Hindlimb muscle (tissue), 1 donor: ENCODE measurements around the gene UNC5CL. TPM values are rescaled to one million over a fixed set of nuclear protein-coding genes. Genes with fewer than 3 reads are reported as not detected.

Experiments
- DNase-seq: peaks from one replicate; pipeline ENCODE4 v3.0.0-alpha.2; 2013
- polyA plus RNA-seq: library from polyadenylated mRNA; unstranded; fragments of 120-200 nt; gene quantifications from one replicate; pipeline ENCODE4 v1.2.1, GENCODE V29; 2013; ENCODE audit not compliant: insufficient read length

UNC5CL gene
- 4.1 TPM for polyA plus RNA-seq

- no peak for DNase-seq
Observed at GRCh38 chr6:41039060-41039998, at the start of gene UNC5CL. Gene UNC5CL (minus strand): TSS chr6:41039221. CDS start chr6:41035074, 4,147 bp downstream.

- no peak for DNase-seq
Observed at GRCh38 chr6:41088451-41088850, 49.4 kb upstream of the UNC5CL start.

GRCh38 chr6:41085182-41085581 lies 46.2 kb upstream of the UNC5CL start:
- DNase-seq, result no peak

GRCh38 chr6:41083072-41083471 lies 44.1 kb upstream of the UNC5CL start:
- no peak for DNase-seq

GRCh38 chr6:41080621-41081020 lies 41.6 kb upstream of the UNC5CL start:
- DNase-seq, result no peak

GRCh38 chr6:41079080-41079479 lies 40.1 kb upstream of the UNC5CL start:
- DNase-seq, result no peak

GRCh38 chr6:41078101-41078500 lies 39.1 kb upstream of the UNC5CL start:
- DNase-seq, result no peak

GRCh38 chr6:41077536-41077935 lies 38.5 kb upstream of the UNC5CL start:
- no peak for DNase-seq

- DNase-seq, result no peak
Observed at GRCh38 chr6:41075651-41076626, 36.9 kb upstream of the UNC5CL start.

- DNase-seq, result no peak
Observed at GRCh38 chr6:41074692-41075436, 35.8 kb upstream of the UNC5CL start.

- peak; percentile 23 for DNase-seq
Observed at GRCh38 chr6:41073968-41074691, 35.1 kb upstream of the UNC5CL start.

- DNase-seq, result peak; percentile 82
Observed at GRCh38 chr6:41073203-41073967, 34.4 kb upstream of the UNC5CL start.

- no peak for DNase-seq
Observed at GRCh38 chr6:41072836-41073202, 33.8 kb upstream of the UNC5CL start, which contains the start of gene NFYA. Gene NFYA (plus strand): TSS chr6:41072974. CDS start chr6:41079090, 6,116 bp downstream.

GRCh38 chr6:41071923-41072835 lies 33.2 kb upstream of the UNC5CL start, which contains the start of gene OARD1:
Gene OARD1 (minus strand): TSS chr6:41072356. CDS start chr6:41071634, 722 bp downstream.
- DNase-seq, result peak; percentile 100

- DNase-seq, result no peak
Observed at GRCh38 chr6:41071501-41071922, 32.5 kb upstream of the UNC5CL start.

GRCh38 chr6:41066867-41067304 lies 27.9 kb upstream of the UNC5CL start:
- DNase-seq, result peak; percentile 80

- no peak for DNase-seq
Observed at GRCh38 chr6:41065550-41066026, 26.6 kb upstream of the UNC5CL start.

GRCh38 chr6:41064841-41065240 lies 25.8 kb upstream of the UNC5CL start:
- DNase-seq, result no peak

- DNase-seq, result no peak
Observed at GRCh38 chr6:41063884-41064285, 24.9 kb upstream of the UNC5CL start.
